Ovary (tissue), 3 donors: Measurements from ENCODE around the gene D2HGDH.

Experiments
- CTCF ChIP-seq, 3 donors: fragments of 450-650 bp in 2 of 3; fragments of 200-600 bp in 1 of 3; IDR thresholded peaks; one replicate each; pipeline versions ENCODE4 v1.5.1 to v1.8.0; 2016 to 2022; ENCODE audit warnings: antibody characterized with exemption in 3 of 3, mild to moderate bottlenecking in 1 of 3
- EP300 ChIP-seq: sonication (generic); formaldehyde crosslinking; IDR thresholded peaks from one replicate; pipeline ENCODE4 v1.6.1; 2017; ENCODE audit warnings: antibody characterized with exemption
- POLR2A ChIP-seq: fragments of 450-650 bp; IDR thresholded peaks from one replicate; pipeline ENCODE4 v1.6.1; 2017; ENCODE audit warnings: antibody characterized with exemption, mild to moderate bottlenecking, moderate library complexity
- donor health status: DM: no; HTN: no; CAD: no.

- TF ChIP-seq POLR2A (no peak), EP300 (no peak), CTCF (IDR thresholded peaks at IDR 0.05) (no peak)
Measured at GRCh38 chr2:241728627-241729026, 5.8 kb upstream of the D2HGDH start.
